GM11168 (cell line): ENCODE measurements around the gene KRTAP20-2.

Source experiments
- in situ Hi-C: fragments of 300-500 bp; cut with MboI; formaldehyde crosslinking; loops from one replicate; pipeline ENCODE4 v1.12.0; 2022; ENCODE audit warnings: low sequenced_read_pairs; ENCODE audit not compliant: unreplicated experiment

KRTAP20-2 gene

GRCh38 chr21:30672985-30673650 is 38.1 kb downstream of the KRTAP20-2 start:
- in situ Hi-C loops = no loop called here

- in situ Hi-C loops = no loop called here
Observed at GRCh38 chr21:30674312-30674711, 39.3 kb downstream of the KRTAP20-2 start.

GRCh38 chr21:30676737-30677136 is 41.7 kb downstream of the KRTAP20-2 start:
- in situ Hi-C loops = no loop called here

GRCh38 chr21:30680586-30680985 is 45.6 kb downstream of the KRTAP20-2 start:
- in situ Hi-C loops = no loop called here

GRCh38 chr21:30684506-30684905 is 49.5 kb downstream of the KRTAP20-2 start:
- in situ Hi-C loops = no loop called here
